Dedifferentiated amniotic fluid mesenchymal stem cell (primary cell): ENCODE data around the gene CYTIP.

ENCODE experiments used
- DNase-seq: peaks from one replicate; pipeline ENCODE4 v3.0.0-alpha.2; 2016; ENCODE audit errors: extremely low spot score

Gene CYTIP

DNA sequence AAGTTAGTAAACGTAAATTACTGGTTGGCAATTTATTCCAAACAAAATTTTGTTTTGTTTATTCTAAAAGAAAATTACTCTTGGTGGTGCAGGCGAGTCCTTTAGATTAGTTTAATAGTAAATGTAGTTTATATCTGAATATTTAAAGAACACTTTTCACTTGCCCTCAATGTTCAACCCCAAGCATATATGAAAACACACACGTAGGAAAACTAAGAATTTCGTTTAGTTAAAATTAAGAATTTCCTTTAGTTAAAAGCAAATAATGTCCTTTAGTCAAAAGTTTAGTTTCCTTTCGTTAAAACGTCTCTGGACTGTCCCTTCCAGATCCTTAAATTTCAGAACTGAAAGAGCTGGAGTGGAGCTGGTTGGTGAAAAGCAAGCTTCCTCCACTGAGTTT, 19.1 kb upstream of the CYTIP start:
- no peak for DNase-seq

GRCh38 chr2:157460897-157461296, 17.0 kb upstream of the CYTIP start:
- no peak for DNase-seq

GRCh38 chr2:157460384-157460837, 16.5 kb upstream of the CYTIP start:
- no peak for DNase-seq

DNA sequence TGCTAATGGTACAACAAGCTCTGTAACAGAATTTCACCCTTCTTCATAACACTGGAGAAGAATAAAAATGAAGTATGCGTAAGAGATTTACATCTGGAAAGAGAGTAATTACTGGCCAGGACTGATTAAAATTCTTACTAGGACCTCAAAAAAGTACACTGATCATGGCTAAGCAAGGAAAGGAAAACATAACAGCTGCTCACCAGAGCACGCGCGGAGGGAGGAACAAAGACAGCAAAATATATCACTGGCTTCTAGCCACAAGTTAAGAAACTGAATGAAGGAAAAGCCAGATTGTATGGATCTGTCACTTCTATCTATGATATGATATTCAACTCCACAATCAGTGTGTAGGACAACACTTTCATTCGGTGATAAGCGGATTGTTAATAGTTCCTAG, 15.6 kb upstream of the CYTIP start:
- DNase-seq: no peak

GRCh38 chr2:157447741-157448140, 3.9 kb upstream of the CYTIP start:
- no peak for DNase-seq

GRCh38 chr2:157447031-157447430, 3.1 kb upstream of the CYTIP start:
- no peak for DNase-seq

GRCh38 chr2:157444641-157445040, 752 bp upstream of the CYTIP start:
- DNase-seq: no peak

GRCh38 chr2:157443090-157443489, 799 bp downstream of the CYTIP start:
- no peak for DNase-seq

- DNase-seq: no peak
Observed at GRCh38 chr2:157442636-157443035, 1.3 kb downstream of the CYTIP start.

- DNase-seq: no peak
Observed at GRCh38 chr2:157442191-157442590, 1.7 kb downstream of the CYTIP start.

DNA sequence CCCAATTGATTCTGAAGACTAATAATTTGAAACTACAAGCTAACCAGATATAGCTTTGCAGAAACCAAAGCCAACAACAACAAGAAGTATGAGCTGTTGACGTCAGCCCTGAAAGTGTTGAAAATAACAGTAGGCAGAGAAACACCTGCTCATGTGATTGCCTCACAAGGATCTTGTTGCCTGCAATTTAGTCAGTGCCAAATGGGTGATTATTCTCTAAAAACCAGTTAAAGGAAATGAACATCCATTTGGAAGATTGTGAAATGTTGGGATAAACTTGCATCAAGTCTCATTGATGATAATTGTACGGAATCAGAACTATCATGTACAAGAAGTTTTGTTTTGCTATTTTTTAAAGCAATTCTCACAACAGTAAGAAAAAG, 2.8 kb downstream of the CYTIP start:
- no peak for DNase-seq

GRCh38 chr2:157440404-157441071, 3.4 kb downstream of the CYTIP start:
- DNase-seq: no peak

DNA sequence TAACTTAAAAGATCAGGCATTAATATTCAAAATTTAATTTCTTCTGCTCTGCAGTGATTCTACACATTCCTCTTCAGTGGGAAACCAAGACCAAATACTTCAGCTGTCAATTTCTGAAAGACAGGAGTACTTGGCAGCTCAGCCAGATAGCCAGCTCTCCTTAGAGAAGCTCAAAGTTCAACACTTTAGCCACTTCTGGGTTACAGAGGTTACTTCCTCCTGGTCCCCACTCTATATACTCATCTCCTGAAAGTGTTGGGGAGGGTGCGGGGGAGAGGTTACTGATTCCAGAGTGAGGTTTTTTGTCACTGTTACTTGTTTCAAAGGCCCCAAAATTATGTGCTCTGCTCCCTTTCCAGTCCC, 4.1 kb downstream of the CYTIP start:
- DNase-seq: no peak

- peak; percentile 31 for DNase-seq
Observed at GRCh38 chr2:157438863-157439823, 4.7 kb downstream of the CYTIP start.

- DNase-seq: no peak
Observed at GRCh38 chr2:157433394-157433793, 10.5 kb downstream of the CYTIP start.

DNA sequence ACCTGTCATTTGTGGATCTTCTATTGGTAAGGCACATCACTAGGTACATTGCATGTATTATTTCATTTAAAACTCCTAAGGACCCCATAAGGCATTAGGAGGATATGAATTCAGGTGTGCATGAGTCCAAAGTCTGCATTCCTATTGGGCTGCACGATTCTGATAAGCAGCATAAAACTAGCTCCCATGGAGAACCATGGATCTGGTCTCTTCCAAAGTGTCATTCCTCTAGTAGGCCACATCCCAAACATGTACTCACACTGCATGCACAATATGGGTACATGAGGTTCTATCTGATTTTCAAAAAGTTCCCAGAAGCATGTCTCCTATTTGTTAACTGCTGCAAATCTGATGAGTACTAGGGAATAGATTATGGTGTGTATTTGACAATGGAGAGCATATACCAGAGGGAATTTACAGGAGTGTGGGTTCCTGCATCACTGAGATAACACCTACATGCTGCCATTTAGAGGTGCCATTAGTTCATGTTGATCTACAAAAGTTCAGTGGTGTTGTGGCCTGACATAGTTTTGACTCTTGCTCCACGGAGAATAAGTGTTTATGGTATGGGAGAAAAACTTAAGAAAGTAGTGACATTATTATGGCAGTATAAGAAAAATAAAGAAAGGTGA, 11.3 kb downstream of the CYTIP start:
- no peak for DNase-seq

GRCh38 chr2:157431176-157431575, 12.7 kb downstream of the CYTIP start:
- DNase-seq: no peak

DNA sequence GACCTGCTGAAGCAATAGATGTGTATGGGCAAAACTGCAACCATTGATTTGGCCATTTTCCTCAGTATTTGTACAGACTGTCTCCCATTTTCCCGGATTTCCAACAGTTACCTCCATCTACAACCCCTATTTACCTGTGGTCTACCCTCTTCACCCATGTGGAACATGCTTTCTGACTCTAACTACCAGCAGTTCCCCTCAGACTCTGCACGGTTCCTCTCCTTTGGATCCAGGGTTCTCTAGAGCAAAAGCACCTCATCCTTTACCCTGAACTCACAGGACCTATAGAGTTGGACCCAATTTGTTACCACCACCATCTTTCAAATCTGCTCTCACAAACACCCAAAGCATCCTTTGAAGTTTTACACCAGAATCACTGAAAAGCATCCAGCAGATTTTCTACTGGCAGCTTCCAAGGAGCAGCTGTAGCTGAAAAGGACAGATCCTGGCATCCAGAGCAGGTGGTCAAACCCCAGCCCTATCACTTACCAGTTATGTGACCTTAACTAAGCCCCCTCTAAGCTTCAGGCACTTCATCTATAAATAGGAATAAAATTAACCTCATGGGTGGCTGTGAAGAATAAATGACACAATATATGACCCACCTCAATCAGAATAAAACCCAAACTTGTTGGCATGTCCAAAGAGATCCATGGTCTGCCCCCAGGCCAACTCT, 15.3 kb downstream of the CYTIP start:
- no peak for DNase-seq

GRCh38 chr2:157427922-157428303, 16.0 kb downstream of the CYTIP start:
- no peak for DNase-seq

GRCh38 chr2:157427003-157427921, 16.6 kb downstream of the CYTIP start:
- no peak for DNase-seq

- DNase-seq: no peak
Observed at GRCh38 chr2:157426477-157426994, 17.4 kb downstream of the CYTIP start.
